ENCODE measurements around the gene KMT2E. TPM values are rescaled to one million over a fixed set of nuclear protein-coding genes. Genes with fewer than 3 reads are reported as not detected.
"Not testable (repeated sequence)": the region's sequence is repeated elsewhere in the genome, so short reads cannot be mapped to it uniquely, and the experiment has no call there.

Gene KMT2E
- total RNA-seq, 1 donor from 2014 or later: 114 TPM

DNA sequence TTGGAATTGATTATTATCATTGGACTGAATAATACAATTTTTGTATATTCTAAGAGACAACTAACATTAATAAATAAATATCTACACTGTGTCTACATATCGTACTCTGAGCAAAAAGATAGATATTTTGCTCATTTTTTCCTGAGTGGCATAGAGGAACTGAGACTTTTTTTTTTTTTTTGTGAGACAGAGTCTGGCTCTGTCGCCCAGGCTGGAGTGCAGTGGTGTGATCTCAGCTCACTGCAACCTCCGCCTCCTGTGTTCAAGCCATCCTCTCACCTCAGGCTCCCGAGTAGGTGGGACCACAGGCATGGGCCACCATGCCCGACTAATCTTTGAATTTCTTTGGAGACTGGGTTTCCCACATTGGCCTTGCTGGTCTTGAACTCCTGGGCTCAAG, 14.0 kb downstream of the KMT2E start:
- no peak for DNase-seq (ENCODE audit: low spot score)
- peaks cover 73% of the 10 kb centered on the region for H3K4me1 Mint-ChIP-seq (ENCODE audit: low read depth)
- no peaks in the 10 kb centered on the region for H3K9me3 Mint-ChIP-seq
- H3K4me3 Mint-ChIP-seq: no peak overlapping the region
- intact Hi-C loops (cut with micrococcal nuclease): no loop called here
- H3K27me3 Mint-ChIP-seq (ENCODE audit: insufficient read depth): no peaks in the 10 kb centered on the region
- H3K27ac Mint-ChIP-seq: no peak overlapping the region
- peaks cover 19% of the 10 kb centered on the region for H3K36me3 Mint-ChIP-seq (ENCODE audit: low read depth)

DNA sequence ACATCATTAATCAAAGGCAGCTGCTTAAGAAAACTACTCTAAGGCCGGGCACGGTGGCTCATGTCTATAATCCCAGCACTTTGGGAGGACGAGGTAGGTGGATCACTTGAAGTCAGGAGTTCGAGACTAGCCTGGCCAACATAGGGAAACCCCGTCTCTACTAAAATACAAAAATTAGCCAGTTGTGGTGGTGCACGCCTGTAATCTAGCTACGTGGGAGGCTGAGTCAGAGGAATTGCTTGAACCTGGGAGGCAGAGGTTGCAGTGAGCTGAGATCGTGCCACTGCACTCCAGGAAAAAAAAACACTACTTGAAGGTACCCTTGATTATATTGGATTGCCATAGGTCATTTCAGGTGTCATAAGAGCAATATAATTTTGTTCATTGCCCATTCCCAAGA, 14.9 kb downstream of the KMT2E start:
- DNase-seq (ENCODE audit: low spot score); H3K27ac Mint-ChIP-seq; intact Hi-C loops (cut with micrococcal nuclease); H3K9me3 Mint-ChIP-seq; H3K27me3 Mint-ChIP-seq (ENCODE audit: insufficient read depth); H3K4me3 Mint-ChIP-seq: not testable (repeated sequence)
- peaks cover 74% of the 10 kb centered on the region for H3K4me1 Mint-ChIP-seq (ENCODE audit: low read depth)
- peaks cover 17% of the 10 kb centered on the region for H3K36me3 Mint-ChIP-seq (ENCODE audit: low read depth)

DNA sequence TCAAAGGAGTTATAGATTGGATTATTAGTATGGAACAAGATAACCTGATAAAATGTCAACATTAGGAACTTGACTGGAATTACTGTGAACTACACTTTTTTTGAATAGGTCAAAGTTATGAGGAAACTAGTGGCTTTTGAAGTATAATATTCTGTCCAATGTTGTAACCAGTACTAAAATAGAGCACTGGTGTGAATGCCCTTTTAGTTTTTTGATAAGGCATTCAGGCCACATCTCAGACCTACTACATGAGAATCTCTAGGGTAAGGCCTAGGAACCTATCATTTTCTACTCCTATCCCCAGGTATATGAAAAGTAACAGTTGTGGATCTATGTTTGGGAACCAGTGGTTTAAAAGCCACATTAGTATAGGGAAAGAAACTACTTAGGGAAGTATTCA, 16.4 kb downstream of the KMT2E start:
- peaks cover 66% of the 10 kb centered on the region for H3K4me1 Mint-ChIP-seq (ENCODE audit: low read depth)
- H3K27me3 Mint-ChIP-seq (ENCODE audit: insufficient read depth): no peaks in the 10 kb centered on the region
- DNase-seq (ENCODE audit: low spot score): no peak
- peaks cover 15% of the 10 kb centered on the region for H3K36me3 Mint-ChIP-seq (ENCODE audit: low read depth)
- intact Hi-C loops (cut with micrococcal nuclease): no loop called here
- no peak overlapping the region for H3K4me3 Mint-ChIP-seq
- H3K27ac Mint-ChIP-seq: no peak overlapping the region
- no peaks in the 10 kb centered on the region for H3K9me3 Mint-ChIP-seq

DNA sequence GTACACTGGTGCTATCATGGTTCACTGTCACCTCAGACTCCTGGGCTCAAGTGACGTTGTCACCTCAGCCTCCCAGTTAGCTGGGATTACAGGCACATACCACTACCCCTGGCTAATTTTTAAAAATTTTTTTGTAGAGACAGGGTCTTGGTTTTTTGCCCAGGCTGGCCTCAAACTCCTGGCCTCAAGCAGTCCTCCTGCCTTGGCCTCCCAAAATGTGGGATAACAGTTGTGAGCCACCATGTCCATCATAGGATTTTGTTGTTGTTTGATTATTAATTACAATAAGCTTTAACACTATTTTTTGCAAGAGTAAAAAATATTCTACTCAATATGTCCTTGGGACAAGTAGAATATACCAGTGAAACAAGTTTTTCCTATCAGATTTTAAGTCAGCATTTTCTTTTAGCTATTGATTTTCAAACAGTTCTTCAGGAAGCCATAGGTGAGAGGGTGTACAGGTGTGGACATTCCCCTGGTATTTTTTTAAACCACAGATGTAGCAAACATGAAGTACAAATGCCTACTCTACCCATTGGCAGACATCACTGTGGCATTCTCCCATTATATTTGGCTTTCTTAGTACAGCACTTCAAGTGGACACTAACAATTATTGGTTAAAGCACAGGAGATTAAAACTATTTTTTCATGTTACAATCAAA, 18.7 kb downstream of the KMT2E start:
- Mint-ChIP-seq H3K9me3 (no peaks in the 10 kb centered on the region), H3K4me1 (ENCODE audit: low read depth) (peaks cover 50% of the 10 kb centered on the region), H3K36me3 (ENCODE audit: low read depth) (peaks cover 17% of the 10 kb centered on the region), H3K4me3 (no peak overlapping the region), H3K27me3 (ENCODE audit: insufficient read depth) (no peaks in the 10 kb centered on the region), H3K27ac (peak overlapping the region; percentile 34)
- intact Hi-C loops (cut with micrococcal nuclease): no loop called here
- no peak for DNase-seq (ENCODE audit: low spot score)

DNA sequence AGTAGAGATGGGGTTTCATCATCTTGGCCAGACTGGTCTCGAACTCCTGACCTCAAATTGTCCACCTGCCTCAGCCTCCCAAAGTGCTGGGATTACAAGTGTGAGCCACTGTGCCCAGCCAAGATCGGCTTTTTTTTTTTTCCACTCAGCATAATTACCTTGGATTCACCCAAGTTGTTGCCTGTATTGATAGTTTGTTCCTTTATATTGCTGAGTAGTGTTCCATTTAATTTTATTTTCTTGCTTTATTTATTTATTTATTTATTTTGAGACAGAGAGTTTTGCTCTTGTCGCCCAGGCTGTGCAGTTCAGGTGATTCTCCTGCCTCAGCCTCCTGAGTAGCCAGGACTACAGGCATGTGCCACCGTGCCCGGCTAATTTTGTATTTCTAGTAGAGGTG, 21.3 kb downstream of the KMT2E start:
- no peak for DNase-seq (ENCODE audit: low spot score)
- intact Hi-C loops (cut with micrococcal nuclease): no loop called here
- Mint-ChIP-seq H3K36me3 (ENCODE audit: low read depth) (peaks cover 13% of the 10 kb centered on the region), H3K4me1 (ENCODE audit: low read depth) (peaks cover 33% of the 10 kb centered on the region), H3K4me3 (no peak overlapping the region), H3K27ac (no peak overlapping the region), H3K27me3 (ENCODE audit: insufficient read depth) (no peaks in the 10 kb centered on the region), H3K9me3 (no peaks in the 10 kb centered on the region)

DNA sequence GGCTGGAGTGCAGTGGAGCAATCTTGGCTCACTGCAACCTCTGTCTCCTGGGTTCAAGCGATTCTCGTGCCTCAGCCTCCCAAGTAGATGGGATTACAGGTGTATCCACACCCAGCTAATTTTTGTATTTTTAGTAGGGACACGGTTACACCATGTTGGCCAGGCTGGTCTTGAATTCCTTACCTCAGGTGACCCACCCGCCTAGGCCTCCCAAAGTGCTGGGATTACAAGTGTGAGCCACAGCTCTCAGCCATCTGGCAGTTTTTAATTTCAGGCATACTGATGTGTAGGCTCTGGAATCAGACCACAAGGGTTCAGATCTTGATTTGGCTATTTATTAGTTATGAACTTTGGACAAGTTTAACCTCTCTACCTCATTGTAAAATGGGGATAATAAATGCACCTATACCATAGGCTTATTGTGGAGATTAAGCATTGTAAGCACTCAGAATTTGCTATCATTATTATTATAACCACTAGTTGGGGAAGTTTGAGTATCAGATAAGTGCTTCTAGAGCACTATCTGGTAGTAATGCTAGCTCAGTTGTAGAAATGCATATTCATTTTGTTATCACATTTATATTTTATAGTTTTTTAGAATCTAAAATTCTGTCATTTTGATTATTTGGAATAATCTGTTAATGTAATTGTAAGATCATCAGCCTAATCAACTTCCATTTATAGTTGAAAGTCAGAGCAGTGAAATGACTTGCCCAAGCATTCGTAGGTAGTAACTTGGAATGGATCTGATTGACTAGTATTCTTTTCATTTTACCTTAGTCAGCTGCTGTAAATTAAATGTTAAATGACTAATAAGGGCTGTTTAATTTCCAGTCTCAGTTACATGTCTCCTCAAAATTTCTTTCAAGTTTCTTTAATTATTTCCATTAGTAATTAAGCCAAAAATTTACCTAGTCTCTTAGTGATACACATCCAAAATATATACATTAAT, 22.5 kb downstream of the KMT2E start:
- Mint-ChIP-seq H3K4me1 (ENCODE audit: low read depth) (peaks cover 26% of the 10 kb centered on the region), H3K27ac (no peak overlapping the region), H3K9me3 (no peaks in the 10 kb centered on the region), H3K4me3 (no peak overlapping the region), H3K27me3 (ENCODE audit: insufficient read depth) (no peaks in the 10 kb centered on the region), H3K36me3 (ENCODE audit: low read depth) (peaks cover 8% of the 10 kb centered on the region)
- no peak for DNase-seq (ENCODE audit: low spot score)
- intact Hi-C loops (cut with micrococcal nuclease): no loop called here

DNA sequence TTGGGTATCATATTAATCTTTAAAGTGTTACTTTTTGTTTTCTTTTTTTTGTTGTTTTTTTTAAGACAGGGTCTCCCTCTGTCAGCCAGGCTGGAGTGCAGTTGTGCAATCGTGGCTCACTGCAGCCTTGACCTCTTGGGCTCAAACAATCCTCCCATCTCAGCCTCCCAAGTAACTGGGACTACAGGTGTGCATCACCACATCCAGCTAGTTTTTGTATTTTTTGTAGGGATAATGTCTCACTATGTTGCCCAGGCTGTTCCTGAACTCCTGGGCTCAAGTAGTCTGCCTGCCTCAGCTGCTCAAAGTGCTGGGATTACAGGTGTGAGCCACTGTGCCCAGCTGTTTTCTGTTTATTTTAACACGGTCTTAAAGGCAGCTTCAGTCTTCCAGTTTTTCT, 23.3 kb downstream of the KMT2E start:
- DNase-seq (ENCODE audit: low spot score): no peak
- Mint-ChIP-seq H3K27ac (peak overlapping the region; percentile 55), H3K27me3 (ENCODE audit: insufficient read depth) (no peaks in the 10 kb centered on the region), H3K4me1 (ENCODE audit: low read depth) (peaks cover 26% of the 10 kb centered on the region), H3K36me3 (ENCODE audit: low read depth) (peaks cover 6% of the 10 kb centered on the region), H3K4me3 (no peak overlapping the region), H3K9me3 (no peaks in the 10 kb centered on the region)
- intact Hi-C loops (cut with micrococcal nuclease): no loop called here

DNA sequence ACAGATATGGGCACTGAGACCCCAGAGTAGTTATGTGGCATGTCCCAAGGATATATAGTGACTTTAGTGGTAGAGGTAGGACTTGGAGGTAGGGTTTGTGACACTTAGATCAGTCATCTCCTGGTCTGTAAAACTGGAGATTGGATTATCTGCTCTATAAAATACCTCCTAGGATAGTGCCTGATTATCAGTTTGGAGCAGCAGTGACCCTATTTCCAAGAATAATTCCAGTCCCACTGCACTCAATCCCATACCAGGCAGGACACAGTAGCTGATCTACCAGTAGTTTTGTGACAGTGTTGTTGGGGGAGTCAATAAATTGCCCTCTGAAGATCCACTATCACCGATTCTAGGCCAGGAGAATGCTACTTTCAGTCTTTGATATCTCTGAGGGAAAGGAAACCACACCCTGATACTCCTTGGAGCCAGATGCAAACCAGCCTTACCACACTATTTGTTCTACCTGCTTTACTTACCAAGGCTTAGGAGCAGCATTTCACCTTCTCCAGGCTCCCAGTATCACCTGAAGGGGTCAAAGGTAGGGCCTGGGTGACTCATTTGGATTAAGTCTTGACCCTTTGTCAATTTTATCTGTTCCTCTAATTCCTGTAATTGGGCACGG, 30.6 kb downstream of the KMT2E start:
- DNase-seq (ENCODE audit: low spot score): no peak
- H3K9me3 Mint-ChIP-seq: no peaks in the 10 kb centered on the region
- H3K4me1 Mint-ChIP-seq (ENCODE audit: low read depth): peaks cover 26% of the 10 kb centered on the region
- H3K36me3 Mint-ChIP-seq (ENCODE audit: low read depth): peaks cover 21% of the 10 kb centered on the region
- H3K4me3 Mint-ChIP-seq: no peak overlapping the region
- intact Hi-C loops (cut with micrococcal nuclease): loop anchor here (2.0 kb wide), 1 partner anchor 16 kb away; no protein-coding TSS in a partner anchor
- no peaks in the 10 kb centered on the region for H3K27me3 Mint-ChIP-seq (ENCODE audit: insufficient read depth)
- no peak overlapping the region for H3K27ac Mint-ChIP-seq

DNA sequence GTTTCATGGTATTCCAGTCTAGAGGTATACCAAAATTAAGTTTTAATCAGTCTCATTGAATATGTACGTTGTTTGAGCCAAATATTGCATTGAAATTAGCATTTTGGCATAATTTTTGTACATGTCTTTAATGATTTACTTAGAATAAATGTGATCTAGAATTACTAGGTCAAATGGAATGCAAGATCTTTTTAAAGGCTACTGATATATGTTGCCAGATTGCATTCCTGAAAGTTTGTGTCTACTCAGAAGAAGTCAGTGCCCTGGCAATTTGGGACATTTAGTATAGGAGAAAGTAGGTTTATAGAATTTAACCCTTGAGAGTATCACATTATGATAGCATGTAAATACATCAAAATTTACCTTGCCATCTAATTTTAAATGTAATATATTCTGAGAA, 32.4 kb downstream of the KMT2E start:
- Mint-ChIP-seq H3K9me3 (no peaks in the 10 kb centered on the region), H3K27me3 (ENCODE audit: insufficient read depth) (no peaks in the 10 kb centered on the region), H3K4me1 (ENCODE audit: low read depth) (peaks cover 41% of the 10 kb centered on the region), H3K4me3 (no peak overlapping the region), H3K27ac (no peak overlapping the region), H3K36me3 (ENCODE audit: low read depth) (peaks cover 32% of the 10 kb centered on the region)
- intact Hi-C loops (cut with micrococcal nuclease): no loop called here
- DNase-seq (ENCODE audit: low spot score): no peak

DNA sequence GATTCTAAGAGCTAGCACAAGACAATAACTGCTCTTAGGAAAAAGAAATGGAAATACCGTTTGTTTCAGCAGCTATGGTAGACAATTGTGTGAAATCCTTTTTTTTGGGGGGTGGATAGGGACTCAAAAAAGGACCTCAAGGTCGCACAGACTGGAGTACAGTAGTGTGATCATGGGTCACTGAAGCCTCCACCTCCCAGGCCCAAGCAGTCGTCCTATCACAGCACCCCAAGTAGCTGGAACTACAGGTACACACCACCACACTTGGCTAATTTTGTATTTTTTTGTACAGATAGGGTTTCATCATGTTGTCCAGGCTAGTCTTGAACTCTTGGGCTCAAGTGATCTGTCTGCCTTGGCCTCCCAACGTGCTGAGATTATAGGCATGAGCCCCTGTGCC, 33.9 kb downstream of the KMT2E start:
- H3K36me3 Mint-ChIP-seq (ENCODE audit: low read depth): peaks cover 36% of the 10 kb centered on the region
- H3K4me1 Mint-ChIP-seq (ENCODE audit: low read depth): peaks cover 48% of the 10 kb centered on the region
- H3K27me3 Mint-ChIP-seq (ENCODE audit: insufficient read depth): no peaks in the 10 kb centered on the region

DNA sequence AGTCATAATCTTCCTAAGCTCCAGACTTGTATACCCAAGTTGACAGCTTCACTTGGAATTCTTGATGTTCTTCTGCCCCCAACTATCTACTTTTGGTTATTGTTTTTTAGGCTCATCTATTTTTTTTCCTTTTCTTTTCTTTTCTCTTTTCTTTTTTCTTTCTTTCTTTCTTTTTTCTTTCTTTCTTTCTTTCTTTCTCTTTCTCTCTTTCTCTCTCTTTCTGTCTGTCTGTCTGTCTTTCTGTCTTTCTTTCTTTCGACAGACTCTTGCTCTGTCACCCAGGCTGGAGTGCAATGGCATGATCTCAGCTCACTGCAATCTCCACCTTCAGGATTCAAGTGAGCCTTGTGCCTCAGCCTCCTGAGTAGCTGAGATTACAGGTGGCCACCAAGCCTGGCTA, 36.5 kb downstream of the KMT2E start:
- DNase-seq (ENCODE audit: low spot score): no peak
- Mint-ChIP-seq H3K36me3 (ENCODE audit: low read depth) (peaks cover 30% of the 10 kb centered on the region), H3K27me3 (ENCODE audit: insufficient read depth) (no peaks in the 10 kb centered on the region), H3K4me3 (no peak overlapping the region), H3K27ac (peak overlapping the region; percentile 59), H3K9me3 (no peaks in the 10 kb centered on the region), H3K4me1 (ENCODE audit: low read depth) (peaks cover 47% of the 10 kb centered on the region)
- intact Hi-C loops (cut with micrococcal nuclease): no loop called here

More for the DNA sequence above, 33.9 kb downstream of the KMT2E start:
- intact Hi-C loops (cut with micrococcal nuclease): no loop called here
- Mint-ChIP-seq H3K4me3 (no peak overlapping the region), H3K27ac (no peak overlapping the region), H3K9me3 (no peaks in the 10 kb centered on the region)
- no peak for DNase-seq (ENCODE audit: low spot score)

DNA sequence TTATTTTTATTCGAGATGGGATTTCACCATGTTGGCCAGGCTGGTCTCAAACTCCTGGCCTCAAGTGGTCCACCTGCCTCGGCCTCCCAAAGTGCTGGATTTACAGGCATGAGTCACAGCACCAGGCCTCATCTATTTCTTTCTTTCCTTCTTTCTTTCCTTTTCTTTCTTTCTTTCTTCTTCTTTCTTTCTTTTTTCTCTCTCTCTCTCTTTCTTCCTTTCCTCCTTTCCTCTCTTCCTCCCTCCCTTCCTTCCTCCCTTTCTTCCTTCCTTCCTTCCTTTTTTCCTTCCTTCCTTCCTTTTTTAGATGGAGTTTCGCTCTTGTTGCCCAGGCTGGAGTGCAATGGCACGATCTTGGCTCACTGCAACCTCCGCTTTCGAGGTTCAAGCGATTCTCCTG, 36.9 kb downstream of the KMT2E start:
- H3K27me3 Mint-ChIP-seq (ENCODE audit: insufficient read depth); intact Hi-C loops (cut with micrococcal nuclease); H3K9me3 Mint-ChIP-seq; DNase-seq (ENCODE audit: low spot score); H3K4me3 Mint-ChIP-seq: not testable (repeated sequence)
- Mint-ChIP-seq H3K4me1 (ENCODE audit: low read depth) (peaks cover 47% of the 10 kb centered on the region), H3K36me3 (ENCODE audit: low read depth) (peaks cover 32% of the 10 kb centered on the region), H3K27ac (peak overlapping the region; percentile 77)

DNA sequence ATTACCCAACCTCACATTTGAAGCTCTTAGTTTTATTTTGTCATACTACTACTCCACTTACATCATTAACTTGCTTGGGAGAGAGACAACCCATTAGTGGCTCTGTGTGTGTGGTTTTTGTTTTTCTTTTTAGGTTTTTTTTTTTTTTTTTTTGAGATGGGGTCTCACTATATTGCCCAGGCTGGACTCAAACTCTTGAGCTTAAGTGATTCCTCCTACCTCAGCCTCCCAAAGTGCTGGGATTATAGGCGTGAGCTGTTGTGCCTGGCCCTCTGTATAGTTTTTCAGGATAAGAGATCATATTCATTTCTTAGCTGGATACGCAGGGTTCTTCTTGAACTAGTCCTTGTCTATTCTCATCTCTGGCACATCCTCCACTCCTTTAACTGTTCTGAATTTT, 41.1 kb downstream of the KMT2E start:
- Mint-ChIP-seq H3K4me1 (ENCODE audit: low read depth) (peaks cover 60% of the 10 kb centered on the region), H3K27ac (no peak overlapping the region), H3K36me3 (ENCODE audit: low read depth) (peaks cover 35% of the 10 kb centered on the region), H3K27me3 (ENCODE audit: insufficient read depth) (no peaks in the 10 kb centered on the region), H3K9me3 (no peaks in the 10 kb centered on the region), H3K4me3 (no peak overlapping the region)
- intact Hi-C loops (cut with micrococcal nuclease): no loop called here
- DNase-seq (ENCODE audit: low spot score): no peak
